Esophagus (tissue), 2 donors: ENCODE data around the gene ADCYAP1R1. TPM values are rescaled to one million over a fixed set of nuclear protein-coding genes. Genes with fewer than 3 reads are reported as not detected.

Experiments used
- polyA plus RNA-seq, 2 donors: library from polyadenylated mRNA; stranded (reverse); fragments of 200-250 nt; gene quantifications; one replicate each; pipeline ENCODE4 v1.2.3, GENCODE V29; 2013
- donor health status: healthy with polysubstance abuse.
- donor health status: Bipolar disorder and iron deficiency.

ADCYAP1R1 gene
- polyA plus RNA-seq, 2 donors, result 0.11 to 0.12 TPM

Other genes with a start within 250 kb of the ADCYAP1R1 start
- gene AQP1, start 140.5 kb upstream of the ADCYAP1R1 start, polyA plus RNA-seq, result 10 to 100 TPM; 28.9 to 49.8 TPM
- not detected for gene GHRHR, start 88.4 kb upstream of the ADCYAP1R1 start, polyA plus RNA-seq